Astrocyte of the hippocampus (primary cell): ENCODE results near the gene SSUH2.
"Not testable (repeated sequence)": the region's sequence is repeated elsewhere in the genome, so short reads cannot be mapped to it uniquely, and the experiment has no call there.

Source experiments
- DNase-seq: peaks from one replicate; pipeline ENCODE4 v3.0.0; 2011; ENCODE audit warnings: low read depth, low spot score

SSUH2 gene, protein sequence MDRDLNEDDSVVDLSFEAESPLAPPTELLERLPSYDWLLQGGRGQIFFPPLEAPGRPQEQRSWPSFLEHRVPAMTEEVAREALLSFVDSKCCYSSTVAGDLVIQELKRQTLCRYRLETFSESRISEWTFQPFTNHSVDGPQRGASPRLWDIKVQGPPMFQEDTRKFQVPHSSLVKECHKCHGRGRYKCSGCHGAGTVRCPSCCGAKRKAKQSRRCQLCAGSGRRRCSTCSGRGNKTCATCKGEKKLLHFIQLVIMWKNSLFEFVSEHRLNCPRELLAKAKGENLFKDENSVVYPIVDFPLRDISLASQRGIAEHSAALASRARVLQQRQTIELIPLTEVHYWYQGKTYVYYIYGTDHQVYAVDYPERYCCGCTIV

DNA sequence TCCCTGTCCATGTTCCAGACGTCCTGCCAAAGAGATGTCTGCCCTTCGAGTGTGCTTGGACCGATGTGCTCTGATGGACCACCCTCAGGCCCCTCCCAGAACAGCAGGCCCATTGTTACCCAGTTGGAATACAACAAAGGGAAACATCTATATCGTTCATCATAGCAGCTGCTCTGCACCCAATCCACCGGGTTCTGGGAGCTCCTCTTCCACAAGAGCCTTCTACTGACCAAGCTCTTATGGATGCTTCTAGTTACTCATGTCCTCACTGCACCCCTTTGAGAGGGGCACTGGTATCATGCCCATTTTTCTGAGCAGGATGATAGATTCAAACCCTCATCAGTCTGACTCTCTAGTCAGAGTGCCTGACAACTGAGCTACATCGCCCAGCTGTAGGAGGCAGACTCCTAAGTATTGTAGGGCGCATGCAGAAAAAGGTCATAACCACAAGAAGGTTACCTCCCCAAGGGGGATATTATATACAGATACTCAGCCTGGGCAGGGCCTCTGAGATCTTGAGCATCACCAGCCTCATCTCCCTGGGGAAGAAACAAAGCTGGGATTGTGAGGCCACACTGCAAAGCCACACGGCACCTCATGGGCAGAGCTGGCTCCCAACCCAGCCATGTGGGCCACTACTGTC, at the start of gene SSUH2:
Gene SSUH2, minus strand, starts transcription at position 51 of the 643 bp plus-strand sequence. Its CDS starts 40 bp downstream, at position 11.
- DNase-seq = no peak

DNA sequence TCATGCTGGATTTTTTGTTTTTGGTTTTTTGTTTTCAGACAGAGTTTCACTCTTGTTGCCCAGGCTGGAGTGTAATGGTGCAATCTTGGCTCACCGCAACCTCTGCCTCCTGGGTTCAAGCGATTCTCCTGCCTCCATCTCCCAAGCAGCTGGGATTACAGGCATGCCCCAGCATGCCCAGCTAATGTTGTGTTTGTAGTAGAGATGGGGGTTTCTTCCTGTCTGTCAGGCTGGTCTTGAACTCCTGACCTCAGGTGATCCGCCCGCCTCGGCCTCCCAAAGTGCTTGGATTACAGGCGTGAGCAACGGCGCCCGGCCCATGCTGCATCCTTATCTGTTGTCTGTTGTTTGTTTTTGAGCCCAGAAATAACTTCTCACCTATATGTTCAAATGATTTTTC, 46.7 kb upstream of the SSUH2 start:
- DNase-seq = not testable (repeated sequence)

DNA sequence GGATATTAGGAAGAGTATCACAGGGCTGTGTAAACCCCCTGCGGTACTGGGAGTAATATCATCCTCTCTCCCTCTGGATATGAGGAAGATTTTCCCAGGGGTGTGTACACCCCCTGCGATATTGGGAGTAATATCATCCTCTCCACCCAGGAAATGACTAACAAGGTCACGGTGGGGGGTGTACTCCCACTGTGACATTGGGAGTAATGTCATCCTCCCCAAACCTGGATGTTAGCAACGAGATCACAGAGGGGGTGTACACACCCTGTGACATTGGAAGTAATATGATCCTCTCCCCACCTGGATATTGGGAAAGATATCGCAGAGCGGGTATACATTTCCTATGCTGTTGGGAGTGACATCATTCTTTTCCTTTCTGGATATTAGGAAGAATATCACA, 40.4 kb upstream of the SSUH2 start:
- DNase-seq = not testable (repeated sequence)

DNA sequence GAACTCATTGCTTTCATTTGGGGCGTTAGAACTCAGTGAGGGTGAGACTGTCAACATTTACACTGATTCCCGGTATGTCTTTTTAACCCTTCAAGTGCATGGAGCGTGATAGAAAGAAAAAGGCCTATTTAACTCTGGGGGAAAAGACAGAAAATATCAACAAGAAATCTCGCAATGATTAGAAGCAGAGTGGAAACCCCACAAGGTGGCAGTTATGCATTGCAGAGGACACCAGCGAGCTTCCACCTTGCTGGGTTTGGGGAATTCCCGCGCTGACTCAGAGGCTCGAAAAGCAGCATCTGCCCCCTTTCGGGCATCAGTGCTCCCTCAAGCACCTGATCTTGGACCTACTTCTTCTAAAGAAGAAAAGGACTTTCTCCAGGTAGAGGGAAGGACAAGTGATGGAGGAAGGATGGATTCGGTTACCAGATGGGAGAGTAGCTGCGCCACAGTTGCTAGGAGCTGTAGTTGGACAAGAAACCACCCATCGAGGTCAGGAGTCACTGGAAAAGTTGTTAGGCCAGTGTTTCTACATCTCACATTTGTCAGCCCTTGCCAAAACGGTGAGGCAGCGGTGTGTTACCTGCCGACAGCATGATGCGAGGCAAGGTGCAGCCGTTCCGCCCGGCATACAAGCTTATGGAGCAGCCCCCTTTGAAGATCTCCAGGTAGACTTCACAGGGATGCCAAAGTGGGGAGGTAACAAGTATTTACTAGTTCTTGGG, 38.4 kb upstream of the SSUH2 start:
- not testable (repeated sequence) for DNase-seq

DNA sequence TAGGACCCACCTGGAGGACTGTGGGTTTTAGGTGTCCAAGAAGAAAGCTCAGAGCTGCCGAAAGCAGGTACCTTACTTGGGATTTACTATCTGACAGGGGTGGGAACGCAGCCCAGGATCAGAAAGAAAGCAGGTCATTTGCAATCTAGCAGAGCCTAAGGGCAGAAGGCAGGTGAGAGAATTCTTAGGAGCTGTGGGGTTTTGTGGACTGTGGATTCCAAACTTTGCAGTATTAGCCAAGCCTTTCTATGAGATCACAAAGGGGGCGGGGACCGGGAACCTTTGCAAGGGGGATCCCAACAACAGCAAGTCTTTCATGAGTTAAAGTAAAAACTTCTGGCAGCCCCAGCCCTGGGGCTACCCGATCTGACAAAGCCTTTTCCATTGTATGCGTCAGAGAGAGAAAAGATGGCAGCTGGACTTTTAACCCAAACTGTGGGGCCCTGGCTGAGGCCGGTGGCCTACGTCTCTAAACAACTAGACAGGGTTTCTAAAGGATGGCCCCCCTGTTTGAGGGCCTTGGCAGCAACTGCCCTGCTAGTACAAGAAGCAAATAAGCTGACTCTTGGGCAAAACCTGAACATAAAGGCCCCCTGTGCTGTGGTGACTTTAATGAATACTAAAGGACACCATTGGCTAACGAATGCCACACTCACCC, 37.4 kb upstream of the SSUH2 start:
- DNase-seq = not testable (repeated sequence)

DNA sequence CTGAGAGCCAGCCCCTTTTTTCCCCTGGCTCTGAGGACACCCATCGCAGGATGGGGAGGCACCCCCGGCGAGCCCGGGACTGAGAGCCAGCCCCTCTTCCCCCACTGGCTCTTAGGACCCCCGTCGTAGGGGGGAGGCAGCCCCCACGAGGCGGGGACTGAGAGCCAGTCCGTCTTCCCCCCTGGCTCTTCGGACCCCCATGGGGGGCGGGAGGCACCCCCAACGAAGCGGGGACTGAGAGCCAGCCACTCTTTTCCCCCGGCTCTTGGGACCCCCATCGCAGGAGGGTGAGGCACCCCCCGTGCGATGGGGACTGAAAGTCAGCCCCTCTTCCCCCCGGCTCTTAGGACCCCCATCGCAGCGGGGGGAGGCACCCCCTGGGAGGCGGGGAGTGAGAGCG, 36.8 kb upstream of the SSUH2 start:
- DNase-seq = no peak

DNA sequence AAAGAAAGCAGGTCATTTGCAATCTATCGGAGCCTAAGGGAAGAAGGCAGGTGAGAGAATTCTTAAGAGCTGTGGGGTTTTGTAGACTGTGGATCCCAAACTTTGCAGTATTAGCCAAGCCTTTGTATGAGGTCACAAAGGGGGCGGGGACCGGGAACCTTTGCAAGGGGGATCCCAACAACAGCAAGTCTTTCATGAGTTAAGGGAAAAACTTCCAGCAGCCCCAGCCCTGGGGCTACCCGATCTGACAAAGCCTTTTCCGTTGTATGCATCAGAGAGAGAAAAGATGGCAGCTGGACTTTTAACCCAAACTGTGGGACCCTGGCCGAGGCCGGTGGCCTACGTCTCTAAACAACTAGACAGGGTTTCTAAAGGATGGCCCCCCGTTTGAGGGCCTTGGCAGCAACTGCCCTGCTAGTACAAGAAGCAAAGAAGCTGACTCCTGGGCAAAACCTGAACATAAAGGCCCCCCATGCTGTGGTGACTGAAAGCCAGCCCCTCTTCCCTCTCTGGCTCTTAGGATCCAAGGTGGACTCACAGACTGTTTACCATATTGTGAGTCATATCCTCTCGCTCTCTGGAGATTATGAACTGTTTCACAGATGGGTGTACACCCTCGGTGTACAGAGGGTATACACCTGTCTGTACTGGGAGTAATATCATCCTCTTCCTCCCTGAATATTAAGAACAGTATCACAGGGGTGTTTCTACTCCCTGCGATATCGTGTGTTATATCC, 35.4 kb upstream of the SSUH2 start:
- peak; percentile 38 for DNase-seq

DNA sequence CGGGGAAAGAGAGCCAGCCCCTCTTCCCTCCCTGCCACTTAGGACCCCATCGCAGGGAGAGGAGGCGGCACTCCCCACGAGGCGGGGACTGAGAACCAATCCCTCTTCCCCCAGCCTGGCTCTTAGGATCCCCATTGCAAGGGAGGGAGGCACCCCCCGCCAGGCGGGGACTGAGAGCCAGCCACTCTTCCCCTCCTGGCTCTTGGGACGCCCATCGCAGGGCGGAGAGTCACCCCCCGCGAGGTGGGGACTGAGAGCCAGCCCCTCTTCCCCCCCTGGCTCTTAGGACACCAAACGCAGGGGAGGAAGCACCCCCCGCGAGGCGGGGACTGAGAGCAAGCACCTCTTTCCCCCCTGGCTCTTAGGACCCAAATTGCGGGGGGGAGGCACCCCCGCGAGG, 34.2 kb upstream of the SSUH2 start:
- no peak for DNase-seq

DNA sequence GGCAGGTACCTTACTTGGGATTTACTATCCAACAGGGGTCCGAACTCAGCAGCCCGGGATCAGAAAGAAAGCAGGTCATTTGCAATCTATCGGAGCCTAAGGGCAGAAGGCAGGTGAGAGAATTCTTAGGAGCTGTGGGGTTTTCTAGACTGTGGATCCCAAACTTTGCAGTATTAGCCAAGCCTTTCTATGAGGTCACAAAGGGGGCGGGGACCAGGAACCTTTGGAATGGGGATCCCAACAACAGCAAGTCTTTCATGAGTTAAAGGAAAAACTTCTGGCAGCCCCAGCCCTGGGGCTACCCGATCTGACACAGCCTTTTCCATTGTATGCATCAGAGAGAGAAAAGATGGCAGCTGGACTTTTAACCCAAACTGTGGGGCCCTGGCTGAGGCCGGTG, 32.7 kb upstream of the SSUH2 start:
- DNase-seq = not testable (repeated sequence)

DNA sequence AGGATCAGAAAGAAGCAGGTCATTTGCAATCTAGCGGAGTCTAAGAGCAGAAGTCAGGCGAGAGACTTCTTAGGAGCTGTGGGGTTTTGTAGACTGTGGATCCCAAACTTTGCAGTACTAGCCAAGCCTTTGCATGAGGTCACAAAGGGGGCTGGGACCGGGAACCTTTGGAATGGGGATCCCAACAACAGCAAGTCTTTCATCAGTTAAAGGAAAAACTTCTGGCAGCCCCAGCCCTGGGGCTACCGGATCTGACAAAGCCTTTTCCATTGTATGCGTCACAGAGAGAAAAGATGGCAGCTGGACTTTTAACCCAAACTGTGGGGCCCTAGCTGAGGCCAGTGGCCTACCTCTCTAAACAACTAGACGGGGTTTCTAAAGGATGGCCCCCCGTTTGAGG, 31.0 kb upstream of the SSUH2 start:
- DNase-seq = not testable (repeated sequence)

DNA sequence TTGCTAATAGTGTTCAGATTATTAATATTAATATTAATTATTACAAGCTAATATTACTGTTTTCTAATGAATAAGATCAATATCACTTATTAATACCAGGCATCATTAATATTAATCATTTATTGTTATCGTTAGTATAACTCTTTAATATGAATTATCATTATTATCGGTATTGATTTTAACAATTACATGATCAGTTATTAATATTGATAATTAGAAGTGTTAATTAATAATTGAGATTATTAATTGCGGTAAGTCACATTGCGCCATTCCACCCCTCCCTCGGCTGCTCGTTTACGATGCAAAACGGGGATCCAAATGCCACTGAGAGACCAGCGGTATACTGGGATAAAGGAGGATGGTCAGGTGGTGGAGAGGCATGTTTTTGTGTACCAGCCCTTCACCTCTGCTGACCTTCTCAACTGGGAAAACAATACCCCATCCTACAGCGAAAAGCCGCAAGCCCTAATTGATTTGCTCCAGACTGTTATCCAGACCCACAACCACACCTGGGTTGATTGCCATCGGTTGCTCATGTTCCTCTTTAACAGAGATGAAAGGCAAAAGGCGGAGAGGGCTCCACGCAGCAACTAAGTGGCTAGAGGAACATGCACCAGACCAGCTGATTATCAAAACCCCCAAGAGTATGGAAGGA, 28.6 kb upstream of the SSUH2 start:
- no peak for DNase-seq

DNA sequence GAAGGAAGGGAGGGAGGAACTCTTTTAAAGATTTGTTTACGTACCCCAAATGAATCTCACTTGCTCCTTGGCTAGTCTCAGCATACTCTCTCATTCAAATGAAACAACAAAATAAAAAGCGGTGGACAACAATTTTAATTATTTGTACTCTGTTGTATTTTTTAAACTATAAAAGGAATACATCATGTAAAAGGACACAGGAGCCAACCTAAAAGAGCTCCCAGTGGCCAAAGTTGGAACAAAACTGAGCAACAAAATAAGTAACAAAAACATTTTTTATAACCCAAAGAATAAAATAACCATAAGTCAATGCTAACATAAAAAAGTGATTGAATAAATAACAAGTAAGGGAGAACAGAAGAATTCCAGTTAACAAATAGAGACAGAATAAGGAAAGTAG, 24.4 kb upstream of the SSUH2 start:
- no peak for DNase-seq

DNA sequence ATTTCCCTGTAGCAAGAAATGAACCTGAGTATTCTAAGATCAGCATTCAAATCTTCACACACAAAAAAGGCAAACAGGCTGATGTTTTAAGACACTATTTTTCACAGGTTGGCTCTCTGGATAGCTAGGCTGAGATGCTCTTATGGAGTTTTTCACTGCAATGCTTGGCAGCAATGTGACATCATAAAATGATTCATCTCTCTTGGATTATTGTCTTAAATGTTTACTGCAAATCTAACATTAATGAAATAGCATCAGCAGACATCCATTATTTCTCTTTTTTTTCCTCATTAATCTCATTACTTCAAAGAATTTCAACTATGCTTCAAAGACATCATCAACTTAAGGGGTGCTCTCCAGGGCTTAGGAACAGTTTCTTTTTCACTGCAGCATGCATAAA, 23.6 kb upstream of the SSUH2 start:
- no peak for DNase-seq

DNA sequence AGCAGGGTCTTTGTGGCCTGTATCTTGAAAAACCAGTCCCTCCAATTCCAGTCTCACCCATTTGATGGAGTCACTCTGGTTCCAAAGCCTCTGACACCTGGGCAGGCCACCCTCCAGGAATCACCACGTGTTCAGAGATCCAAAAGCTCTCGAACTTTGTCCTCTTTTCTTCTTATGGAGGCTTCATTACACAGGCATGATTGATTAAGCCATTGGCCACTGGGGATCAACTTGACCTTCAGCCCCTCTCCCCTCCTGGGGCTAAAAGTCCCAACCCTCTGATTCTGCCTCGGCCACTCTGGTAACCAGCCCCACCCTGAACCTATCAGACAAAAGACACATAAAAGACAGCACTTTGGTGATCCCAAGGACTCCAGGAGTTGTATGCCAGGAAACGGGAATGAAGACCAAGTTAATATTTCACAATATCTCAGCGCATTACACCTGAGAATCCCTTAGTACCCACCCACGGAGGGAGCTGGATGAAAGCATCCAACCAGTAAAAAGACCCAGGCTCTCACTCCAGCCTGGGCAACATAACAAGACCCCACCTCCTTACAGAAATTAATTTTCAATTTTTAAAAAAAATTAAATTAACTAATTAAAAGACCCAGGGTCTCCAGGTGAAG, 23.0 kb upstream of the SSUH2 start:
- no peak for DNase-seq

DNA sequence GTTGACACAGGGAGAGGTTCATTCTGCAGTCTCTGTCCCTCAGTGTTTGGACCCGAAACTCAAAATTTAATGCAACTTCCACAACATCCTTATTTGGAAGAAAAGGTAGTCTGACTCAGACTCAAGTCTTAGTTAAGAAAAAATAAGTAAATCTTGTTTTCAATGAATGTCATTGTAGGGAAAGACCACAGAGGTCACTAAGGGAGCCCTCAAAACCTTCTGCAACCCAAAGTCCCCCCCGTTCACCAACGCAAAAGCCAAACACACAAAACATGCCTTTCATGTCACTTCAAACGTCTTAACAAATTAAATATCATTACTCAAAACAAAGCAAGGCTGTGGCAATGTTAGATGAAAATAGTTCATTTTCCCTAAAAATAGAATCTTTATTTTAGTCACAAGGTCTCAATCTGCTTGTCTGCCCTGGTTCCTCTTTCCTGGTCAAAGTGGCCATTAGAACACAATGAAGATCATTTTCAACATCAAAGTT, 20.9 kb upstream of the SSUH2 start:
- no peak for DNase-seq

DNA sequence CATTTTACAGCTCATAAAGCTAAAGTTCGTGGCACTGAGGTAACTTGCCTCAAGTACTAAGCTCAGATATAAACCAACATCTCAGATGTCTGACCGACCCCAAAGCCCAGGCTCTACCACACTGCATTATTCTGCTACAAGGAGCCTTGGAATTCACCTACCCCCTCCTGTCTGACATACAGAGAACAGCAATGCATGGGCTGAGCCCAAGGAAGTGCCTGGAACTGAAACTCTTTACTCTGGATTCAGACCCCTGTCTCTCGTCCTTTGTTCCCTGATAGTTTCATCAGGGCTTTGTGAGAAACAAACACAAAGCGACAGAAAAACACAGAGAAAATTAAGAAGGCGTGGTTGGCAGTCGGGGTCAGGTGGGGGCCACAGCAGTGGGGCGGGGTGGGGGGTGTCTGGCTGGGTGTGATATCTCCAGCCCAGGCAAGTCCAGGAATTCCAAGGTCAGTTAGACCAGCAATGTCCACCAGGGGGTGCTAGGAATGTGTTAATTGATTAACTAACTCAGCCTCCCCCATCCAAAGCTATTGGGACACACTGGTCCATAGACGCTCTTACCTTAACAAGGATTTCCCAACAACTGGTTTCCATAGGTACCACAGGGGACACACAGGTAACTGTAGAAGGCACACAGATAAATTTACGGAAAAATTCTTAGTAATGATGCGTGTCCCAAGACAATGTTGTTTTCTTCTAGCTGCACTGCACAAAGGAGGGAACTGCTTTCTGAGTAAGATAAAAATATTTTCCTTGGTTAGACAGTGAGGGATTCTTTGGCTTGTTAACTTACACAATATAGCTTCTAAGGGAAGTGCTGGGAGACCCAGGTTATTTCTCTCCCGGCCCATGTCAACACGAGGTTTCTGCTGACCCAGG, 18.8 kb upstream of the SSUH2 start:
- DNase-seq = peak; percentile 85

DNA sequence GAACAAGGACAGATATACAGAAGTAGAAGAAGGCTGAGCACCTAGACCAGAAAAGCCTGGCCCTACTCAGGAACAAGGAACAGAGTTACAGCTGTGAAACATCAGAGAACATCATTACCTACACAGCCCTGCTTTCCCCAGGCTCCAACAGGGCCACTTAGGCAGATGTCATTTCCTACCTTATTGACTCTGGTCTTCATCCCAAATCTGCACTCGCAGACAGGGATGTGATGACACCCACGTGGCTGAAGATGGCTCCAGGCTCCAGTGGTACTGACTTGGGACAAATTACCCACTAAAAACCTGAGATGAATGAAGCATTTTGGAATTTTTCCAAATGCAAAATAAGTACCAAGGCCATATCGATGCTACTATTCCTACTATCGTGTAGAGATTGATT, 18.0 kb upstream of the SSUH2 start:
- no peak for DNase-seq

DNA sequence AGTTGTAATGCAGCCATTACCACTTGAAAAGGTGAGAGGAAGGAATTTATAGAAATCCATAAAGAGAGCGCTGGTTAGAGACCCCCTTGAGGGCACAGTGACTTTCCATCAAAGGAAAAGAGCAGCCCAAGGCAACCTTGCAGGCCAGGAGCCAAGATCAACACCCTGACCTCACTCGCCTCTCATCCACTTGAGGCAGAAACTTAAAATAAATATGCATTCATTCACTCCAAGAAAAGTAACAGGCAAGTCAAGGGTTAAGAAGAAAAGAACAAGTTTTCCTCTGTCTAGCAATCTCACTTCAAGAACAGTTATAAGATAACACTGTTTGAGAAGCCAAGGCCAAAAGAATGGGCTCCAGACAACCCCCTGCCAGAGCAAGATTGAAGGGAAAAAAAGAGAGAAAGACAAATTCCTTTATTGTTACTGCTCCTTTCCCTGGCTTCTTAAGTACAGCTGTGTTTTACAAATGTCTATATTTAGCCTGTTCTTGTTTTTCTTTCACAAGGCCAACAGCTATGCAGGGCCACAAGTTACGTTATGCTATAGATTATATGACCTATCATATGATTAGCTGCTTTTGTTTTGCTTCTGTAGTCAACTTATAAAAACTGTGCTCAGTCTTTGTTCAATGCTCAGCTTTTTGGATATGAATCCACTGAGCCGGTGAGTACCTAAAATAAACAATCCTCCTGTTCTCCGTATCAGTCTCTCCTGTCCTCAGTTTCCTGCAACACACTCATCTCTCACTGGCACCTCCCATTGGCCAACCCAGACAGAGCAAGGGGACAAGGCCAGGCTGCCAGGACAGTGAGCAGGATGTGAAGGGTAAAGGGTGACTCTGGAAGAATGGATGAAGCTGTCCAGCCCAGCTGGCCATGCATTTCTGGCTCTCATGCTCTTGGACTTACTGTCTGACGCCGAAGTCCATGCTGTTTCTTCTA, 15.8 kb upstream of the SSUH2 start:
- DNase-seq = peak; percentile 62
